WI38 (cell line): ENCODE measurements around the gene ZNF732.

Experiments
- H3K4me3 ChIP-seq: 2 replicates; pipeline ENCODE4 v1.5.1; 2011; ENCODE audit warnings: low read depth, mild to moderate bottlenecking, control low read depth, low read length
- TF ChIP-seq, protein P1 (sequence below): IDR thresholded peaks from 2 replicates; pipeline ENCODE4 v1.5.1; 2012; ENCODE audit warnings: low read depth, mild to moderate bottlenecking, control low read depth, low read length

ZNF732 gene

DNA sequence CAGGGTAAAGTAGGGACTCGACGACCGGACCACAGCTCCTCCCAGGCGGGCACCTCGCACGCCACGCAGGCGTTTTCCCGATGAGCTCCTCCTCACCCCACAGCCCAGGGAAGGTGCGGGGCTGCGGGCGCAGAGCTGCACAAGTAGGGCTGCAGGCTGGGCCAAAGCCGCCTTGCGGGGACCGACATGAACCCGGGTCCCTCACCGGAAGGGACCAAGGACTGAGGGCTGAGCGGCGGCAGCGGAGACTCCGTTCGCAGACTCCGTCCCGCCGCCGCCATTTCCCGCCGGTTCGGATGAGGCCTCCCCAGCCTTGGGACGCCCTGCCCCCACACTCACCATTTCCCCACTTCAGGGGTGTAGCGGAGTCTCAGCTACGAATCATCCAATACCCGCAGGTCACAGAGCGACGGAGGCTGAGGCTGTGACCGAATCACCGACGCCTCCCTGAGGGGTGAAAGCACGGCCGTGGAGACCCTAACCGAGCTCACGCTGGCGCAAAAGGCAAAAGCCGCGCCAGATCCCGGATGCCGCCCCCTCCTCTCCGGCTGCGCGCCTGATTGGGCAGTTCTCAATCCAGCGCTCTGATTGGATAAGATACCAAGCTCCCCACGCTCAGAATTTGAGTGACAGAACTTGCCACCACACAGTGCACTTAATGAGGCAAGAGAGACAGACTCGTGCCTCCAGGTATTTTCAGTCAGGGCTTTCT, at the start of gene ZNF732:
TSS of gene ZNF732 (minus strand) at position 506 of the 712 bp plus-strand sequence. CDS start at position 342, 164 bp downstream.
- no peak within 1 kb of the TSS for H3K4me3 ChIP-seq
- TF ChIP-seq, protein P1, sequence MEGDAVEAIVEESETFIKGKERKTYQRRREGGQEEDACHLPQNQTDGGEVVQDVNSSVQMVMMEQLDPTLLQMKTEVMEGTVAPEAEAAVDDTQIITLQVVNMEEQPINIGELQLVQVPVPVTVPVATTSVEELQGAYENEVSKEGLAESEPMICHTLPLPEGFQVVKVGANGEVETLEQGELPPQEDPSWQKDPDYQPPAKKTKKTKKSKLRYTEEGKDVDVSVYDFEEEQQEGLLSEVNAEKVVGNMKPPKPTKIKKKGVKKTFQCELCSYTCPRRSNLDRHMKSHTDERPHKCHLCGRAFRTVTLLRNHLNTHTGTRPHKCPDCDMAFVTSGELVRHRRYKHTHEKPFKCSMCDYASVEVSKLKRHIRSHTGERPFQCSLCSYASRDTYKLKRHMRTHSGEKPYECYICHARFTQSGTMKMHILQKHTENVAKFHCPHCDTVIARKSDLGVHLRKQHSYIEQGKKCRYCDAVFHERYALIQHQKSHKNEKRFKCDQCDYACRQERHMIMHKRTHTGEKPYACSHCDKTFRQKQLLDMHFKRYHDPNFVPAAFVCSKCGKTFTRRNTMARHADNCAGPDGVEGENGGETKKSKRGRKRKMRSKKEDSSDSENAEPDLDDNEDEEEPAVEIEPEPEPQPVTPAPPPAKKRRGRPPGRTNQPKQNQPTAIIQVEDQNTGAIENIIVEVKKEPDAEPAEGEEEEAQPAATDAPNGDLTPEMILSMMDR = no peak

DNA sequence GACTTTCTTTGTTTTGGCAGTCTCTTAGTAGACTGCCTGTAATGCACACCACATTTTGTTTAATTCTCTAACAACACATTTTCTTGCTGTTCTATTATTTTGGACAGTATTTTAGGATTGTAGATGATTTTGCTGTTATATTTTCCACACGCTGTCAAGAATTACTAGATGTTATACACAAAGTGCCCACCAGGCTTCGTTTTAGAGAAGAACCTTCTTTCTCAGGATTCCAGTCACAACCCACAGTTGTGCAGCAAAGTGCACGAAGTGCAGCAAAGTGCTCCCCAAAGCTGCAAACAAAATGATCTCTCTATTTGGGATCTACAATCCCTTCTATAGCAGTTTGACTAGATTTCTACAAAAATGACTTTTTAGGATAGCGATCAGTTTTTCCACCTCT, 34.7 kb upstream of the ZNF732 start:
- no peak overlapping the region for H3K4me3 ChIP-seq
- TF ChIP-seq, protein P1 = no peak

DNA sequence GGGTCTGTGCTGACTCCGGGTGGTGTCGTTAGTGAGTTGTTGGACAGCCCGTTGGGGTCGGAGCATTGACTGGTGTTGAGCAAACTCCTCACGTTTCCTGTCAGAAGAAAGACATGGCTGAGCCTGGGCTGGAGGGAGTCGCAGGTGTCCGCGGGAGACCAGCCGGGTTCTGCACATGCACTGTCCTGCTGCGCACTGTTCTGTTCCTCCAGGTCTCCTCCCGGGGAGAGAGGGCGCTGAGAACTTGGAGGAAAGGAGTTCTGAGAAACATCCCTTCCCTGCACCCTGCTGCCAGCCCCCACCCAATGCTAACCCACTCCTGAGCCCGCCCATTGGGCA, 33.5 kb upstream of the ZNF732 start:
- TF ChIP-seq, protein P1 = no peak
- H3K4me3 ChIP-seq = peak overlapping the region; percentile 91

DNA sequence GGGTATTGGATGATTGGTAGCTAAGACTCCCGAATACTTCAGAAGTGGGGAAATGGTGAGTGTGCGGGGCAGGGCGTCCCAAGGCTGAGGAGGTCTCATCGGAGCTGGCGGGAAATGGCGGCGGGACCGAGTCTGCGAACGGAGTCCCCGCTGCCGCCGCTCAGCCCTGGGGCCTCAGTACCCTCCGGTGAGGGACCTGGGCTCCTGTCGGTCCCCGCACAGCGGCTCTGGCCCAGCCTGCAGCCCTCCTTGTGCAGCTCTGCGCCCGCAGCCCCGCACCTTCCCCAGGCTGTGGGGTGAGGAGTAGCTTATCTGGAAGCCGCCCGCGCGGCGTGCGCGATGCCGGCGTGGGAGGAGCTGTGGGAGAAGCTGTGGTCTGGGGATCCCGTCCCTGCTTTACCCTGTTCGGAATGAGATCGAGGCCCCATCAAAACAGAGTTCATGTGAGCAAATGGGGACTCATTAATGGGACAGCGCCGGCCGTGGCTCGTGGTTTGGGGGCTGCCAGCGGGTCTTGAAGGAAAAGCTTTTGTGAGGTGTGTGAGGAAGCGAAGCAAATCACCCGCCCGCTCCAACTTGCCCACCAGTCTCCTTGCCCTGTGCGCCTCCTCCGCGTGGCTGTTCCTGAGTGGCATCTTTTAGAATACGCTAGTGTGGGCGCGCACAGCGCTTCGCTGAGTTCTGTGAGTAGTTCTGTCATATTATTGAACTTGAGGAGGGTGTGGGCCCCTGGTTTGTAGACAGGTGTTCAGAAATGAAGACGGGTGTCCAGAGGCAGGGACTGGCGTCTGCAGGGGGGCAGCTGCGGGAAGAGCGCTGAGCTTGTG, 32.9 kb upstream of the ZNF732 start:
- H3K4me3 ChIP-seq = peak overlapping the region; percentile 91
- TF ChIP-seq, protein P1 = no peak

DNA sequence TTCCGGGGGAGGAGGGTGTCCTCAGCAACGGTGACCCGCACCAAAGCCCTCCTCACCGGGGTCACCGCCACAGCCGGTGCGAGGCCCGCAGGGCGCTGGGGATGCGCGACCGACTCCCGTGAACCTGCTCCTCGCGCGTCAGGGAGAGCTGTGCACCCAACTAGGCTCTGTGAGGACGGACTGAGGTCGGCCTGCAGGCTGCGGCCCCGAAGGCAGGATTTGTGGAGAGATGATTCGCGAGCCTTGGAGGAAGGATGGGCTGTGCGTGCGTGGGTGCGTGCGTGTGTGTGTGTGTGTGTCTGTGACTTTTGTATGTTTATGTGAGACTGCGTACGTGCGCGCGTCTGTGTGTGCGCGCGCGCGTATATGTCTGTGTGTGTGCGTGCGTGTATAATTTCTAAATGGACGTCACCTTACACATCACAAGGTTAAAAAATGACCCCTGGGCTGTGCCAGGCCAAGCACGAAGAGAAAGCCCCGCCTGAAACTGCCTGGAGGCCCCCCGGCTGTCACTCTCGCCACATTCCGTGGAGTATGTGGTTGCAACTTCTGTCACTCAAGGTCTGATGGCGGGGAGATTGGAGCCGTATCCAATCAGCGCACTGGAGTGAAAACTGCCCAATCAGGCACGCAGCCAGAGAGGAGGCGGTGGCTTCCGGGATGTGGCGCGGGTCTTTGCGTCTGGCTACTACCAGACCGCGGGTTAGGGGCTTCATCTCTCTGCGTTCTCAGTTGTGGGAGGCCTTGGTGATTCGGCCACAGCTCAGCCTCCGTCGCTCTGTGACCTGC, 32.1 kb upstream of the ZNF732 start, which contains the start of gene ZNF141:
TSS of gene ZNF141 (plus strand) at position 672 of the 789 bp plus-strand sequence. CDS start 170 bp downstream, outside the sequence.
- TF ChIP-seq, protein P1 = no peak
- H3K4me3 ChIP-seq = peak within 1 kb of the TSS; percentile 91

DNA sequence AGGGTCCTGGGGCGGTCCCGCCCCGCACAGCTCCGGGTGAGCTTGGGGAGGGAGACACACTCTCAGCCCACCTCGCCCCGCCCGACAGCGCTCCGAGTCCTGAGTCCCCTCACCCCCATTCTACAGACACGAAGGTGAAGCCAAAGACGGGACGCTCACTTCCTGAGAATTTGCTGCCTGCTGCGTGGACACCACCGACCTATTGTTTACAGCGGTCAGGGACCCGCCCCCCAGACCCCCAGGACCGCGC, 31.5 kb upstream of the ZNF732 start:
- TF ChIP-seq, protein P1 = no peak
- peak overlapping the region; percentile 91 for H3K4me3 ChIP-seq
